HepG2 (cell line): ENCODE data around the gene CDC6. TPM values are rescaled to one million over a fixed set of nuclear protein-coding genes. Genes with fewer than 3 reads are reported as not detected.

Experiments
- ATAC-seq: fragments of 200-7000 bp; cut with Tn5 transposase; 3 replicates; pipeline ENCODE4 v1.9.1; 2020; ENCODE audit warnings: mild to moderate bottlenecking, moderate library complexity
- BruUV-seq: library from RNA; stranded (reverse); fragments of 400-500 nt; replicated peaks from 2 replicates; lab custom pipeline; 2021; lab: Mats Ljungman, UMichigan
- CTCF ChIA-PET: fragments of 300-600 bp; formaldehyde crosslinking; extraction: SDS; loops from one replicate; lab custom pipeline; 2021; ENCODE audit warnings: low total read pairs, inconsistent platforms, low intra/inter-chr PET ratio; lab: Yijun Ruan, JAX
- POLR2A ChIA-PET: fragments of 350-600 bp; sonication (Branson Sonifier 250); formaldehyde crosslinking; loops from one replicate; lab custom pipeline; 2020; ENCODE audit warnings: antibody characterized with exemption, inconsistent platforms; lab: Yijun Ruan, JAX
- DNase-seq: peaks from one replicate; pipeline ENCODE4 v3.0.0-alpha.2; 2015; ENCODE audit warnings: low spot score
- FAIRE-seq: peaks from 3 replicates; lab custom pipeline; 2011; peaks lifted over from hg19 to GRCh38; lab: Jason Lieb, UNC
- H2AFZ ChIP-seq: one replicate; pipeline ENCODE4 v1.6.1; 2011; ENCODE audit warnings: low read length, inconsistent platforms
- H3K27ac ChIP-seq: fragments of 300-600 bp; 3 replicates; pipeline ENCODE4 v1.8.0; 2011; ENCODE audit warnings: mixed run types, mild to moderate bottlenecking, mixed read lengths, low read length, inconsistent platforms; ENCODE audit not compliant: insufficient read depth; ENCODE audit errors: extremely low read length
- H3K27me3 ChIP-seq, 2 experiments: fragments of 200-600 bp in 1 of 2; 2 replicates in 1 of 2; 3 replicates in 1 of 2; pipeline versions ENCODE4 v1.6.0 to v1.8.0; 2011; ENCODE audit warnings: low read length in 2 of 2, mild to moderate bottlenecking in 2 of 2, moderate library complexity in 2 of 2, inconsistent platforms in 1 of 2; ENCODE audit not compliant: insufficient read depth in 2 of 2, control insufficient read depth in 1 of 2
- H3K36me3 ChIP-seq, 2 experiments: fragments of 200-600 bp in 1 of 2; replicated peaks in 1 of 2; 2 replicates in 1 of 2; 3 replicates in 1 of 2; pipeline versions ENCODE4 v1.5.1 to v1.8.0; 2011; ENCODE audit warnings: low read length in 2 of 2, inconsistent platforms in 1 of 2; ENCODE audit not compliant: insufficient read depth in 2 of 2, control insufficient read depth in 1 of 2
- H3K4me1 ChIP-seq: 2 replicates; pipeline ENCODE4 v1.5.1; 2012; ENCODE audit warnings: low read length, inconsistent platforms; ENCODE audit not compliant: insufficient read depth
- H3K4me2 ChIP-seq: 2 replicates; pipeline ENCODE4 v1.6.0; 2011; ENCODE audit warnings: low read depth, low read length, inconsistent platforms
- H3K4me3 ChIP-seq, 3 experiments: fragments of 200-600 bp in 1 of 3; sonication (generic), shearing (Covaris generic) in 1 of 3; replicated peaks in 1 of 3; 2 replicates each; pipeline ENCODE4 v1.5.1; 2011 to 2016; ENCODE audit warnings: low read length in 3 of 3, inconsistent platforms in 2 of 3, low read depth in 2 of 3, mild to moderate bottlenecking in 2 of 3, control low read depth in 1 of 3, mixed read lengths in 1 of 3; ENCODE audit not compliant: insufficient read depth in 1 of 3
- H3K79me2 ChIP-seq: one replicate; pipeline ENCODE4 v1.6.1; 2011; ENCODE audit warnings: low read length, inconsistent platforms; ENCODE audit not compliant: insufficient read depth
- H3K9ac ChIP-seq: 2 replicates; pipeline ENCODE4 v1.6.0; 2011; ENCODE audit warnings: mild to moderate bottlenecking, low read depth, low read length, inconsistent platforms; ENCODE audit not compliant: insufficient read depth
- H3K9me3 ChIP-seq: 2 replicates; pipeline ENCODE4 v1.5.1; 2012; ENCODE audit warnings: mild to moderate bottlenecking, low read length
- H4K20me1 ChIP-seq: 2 replicates; pipeline ENCODE4 v1.6.0; 2011; ENCODE audit warnings: inconsistent platforms, mild to moderate bottlenecking, low read length, moderate library complexity; ENCODE audit not compliant: insufficient read depth
- BORCS8-MEF2B ChIP-seq: sonication (generic); formaldehyde crosslinking; IDR thresholded peaks from 2 replicates; pipeline ENCODE4 v1.8.0; 2022; ENCODE audit warnings: mild to moderate bottlenecking, missing genetic modification reagents
- E2F1 ChIP-seq: sonication (generic); formaldehyde crosslinking; IDR thresholded peaks from 2 replicates; pipeline ENCODE4 v1.5.0; 2020; ENCODE audit warnings: missing genetic modification reagents
- JUND ChIP-seq: sonication (generic); formaldehyde crosslinking; IDR thresholded peaks from 2 replicates; pipeline ENCODE4 v1.8.0; 2022; ENCODE audit warnings: mild to moderate bottlenecking, missing genetic modification reagents
- MAX ChIP-seq: IDR thresholded peaks from 2 replicates; pipeline ENCODE4 v1.6.1; 2012; ENCODE audit warnings: inconsistent platforms
- MYPOP ChIP-seq: sonication (generic); formaldehyde crosslinking; IDR thresholded peaks from 2 replicates; pipeline ENCODE4 v1.8.1; 2023; ENCODE audit warnings: mild to moderate bottlenecking, moderate library complexity, missing genetic modification reagents
- RELA ChIP-seq: sonication (generic); formaldehyde crosslinking; IDR thresholded peaks from 2 replicates; pipeline ENCODE4 v1.4.0; 2020; ENCODE audit warnings: missing genetic modification reagents
- TIGD3 ChIP-seq: sonication (generic); formaldehyde crosslinking; IDR thresholded peaks from 2 replicates; pipeline ENCODE4 v1.5.1; 2020; ENCODE audit warnings: mild to moderate bottlenecking, missing genetic modification reagents, borderline replicate concordance
- ZKSCAN5 ChIP-seq: sonication (generic); formaldehyde crosslinking; IDR thresholded peaks from 2 replicates; pipeline ENCODE4 v1.5.1; 2020; ENCODE audit warnings: mild to moderate bottlenecking, missing genetic modification reagents
- ZNF260 ChIP-seq: sonication (generic); formaldehyde crosslinking; IDR thresholded peaks from 2 replicates; pipeline ENCODE4 v1.4.0; 2020; ENCODE audit warnings: missing genetic modification reagents, low read depth, mild to moderate bottlenecking, borderline replicate concordance
- ZNF264 ChIP-seq: sonication (generic); formaldehyde crosslinking; IDR thresholded peaks from 2 replicates; pipeline ENCODE4 v1.4.0; 2020; ENCODE audit warnings: missing genetic modification reagents
- ZNF770 ChIP-seq: sonication (generic); formaldehyde crosslinking; IDR thresholded peaks from 2 replicates; pipeline ENCODE4 v1.5.0; 2020; ENCODE audit warnings: mild to moderate bottlenecking, missing genetic modification reagents
- ZNF780A ChIP-seq: sonication (generic); formaldehyde crosslinking; IDR thresholded peaks from 2 replicates; pipeline ENCODE4 v1.8.0; 2022; ENCODE audit warnings: mild to moderate bottlenecking, missing genetic modification reagents, moderate library complexity
- ZNF788 ChIP-seq: sonication (generic); formaldehyde crosslinking; IDR thresholded peaks from 2 replicates; pipeline ENCODE4 v1.5.0; 2020; ENCODE audit warnings: mild to moderate bottlenecking, missing genetic modification reagents, borderline replicate concordance
- WGBS: methylation state at CpG from one replicate; pipeline ENCODE4 v1.1.6; 2017; ENCODE audit warnings: low lambda C conversion rate; 5-methylcytosine and 5-hydroxymethylcytosine counted together
- in situ Hi-C: cut with HindIII; loops from 2 replicates; pipeline ENCODE4 v1.10.0; 2017; ENCODE audit warnings: low pct_unique_long_range_greater_than_20kb; ENCODE audit not compliant: extremely low pct_ligation_motif_present
- intact Hi-C: fragments of 100-400 bp; cut with micrococcal nuclease; formaldehyde crosslinking; loops from one replicate; pipeline ENCODE4 v1.10.0; 2022; ENCODE audit not compliant: unreplicated experiment
- polyA plus RNA-seq, 8 experiments: library from polyadenylated mRNA; depleted of rRNA in 3 of 8; stranded (reverse) in 7 of 8; unstranded in 1 of 8; fragments of >200 nt; fragmentation: Illumina TruSeq in 4 of 8; extraction: Trizol in 4 of 8; gene quantifications; 2 replicates each; pipeline versions ENCODE4 v1.2.1 to v1.2.3, GENCODE V29; 2011 to 2016; ENCODE audit warnings: low read depth in 4 of 8, missing spikeins in 1 of 8, mixed read lengths in 1 of 8; ENCODE audit not compliant: insufficient read depth in 1 of 8
- total RNA-seq, 5 experiments: library from RNA; depleted of rRNA; stranded (reverse); fragments of >200 nt; fragmentation: Illumina TruSeq; extraction: Trizol; gene quantifications; 2 replicates each; pipeline ENCODE4 v1.2.3, GENCODE V29; 2016; ENCODE audit warnings: low read depth in 1 of 5

The CDC6 gene
- total and polyA plus RNA-seq, 2 of the 13 experiments (the other 11 are each of a cell fraction or from before 2014, with no cell fraction given), result 17.4 to 114 TPM

- Histone ChIP-seq H3K4me2 (no peak overlapping the region), H3K4me3 (no peak overlapping the region), H3K9me3 (no peaks in the 10 kb centered on the region), H3K27ac (no peak overlapping the region), H3K79me2 (no peaks in the 10 kb centered on the region), H2AFZ (no peak overlapping the region), H3K27me3 (no peaks in the 10 kb centered on the region), H4K20me1 (no peaks in the 10 kb centered on the region), H3K4me1 (peaks cover 13% of the 10 kb centered on the region), H3K36me3 (peaks cover 25 to 64% of the 10 kb centered on the region in 2 experiments), H3K9ac (no peak overlapping the region)
- FAIRE-seq, result no peak
- no peak for DNase-seq
- in situ Hi-C loops, result no loop called here
- BruUV-seq, result no TSS peak
- ChIA-PET POLR2A (interaction anchor here (0.6 kb wide), 1 partner anchor 53 kb away, joined by 3 read pairs; no protein-coding TSS in a partner anchor), CTCF (no interaction called here)
- intact Hi-C loops, result no loop called here
- 97% methylated on average over 4 of the region's 4 CpGs for WGBS
- no peak for ATAC-seq
- no peak for TF ChIP-seq MAX
- no peak for TF ChIP-seq ZNF788
- TF ChIP-seq TIGD3, result no peak
- TF ChIP-seq E2F1, result no peak
- TF ChIP-seq ZNF260 (CRISPR knock-in tag), result no peak
- TF ChIP-seq JUND (CRISPR knock-in tag), result no peak
- no peak for TF ChIP-seq ZNF780A (CRISPR knock-in tag)
- no peak for TF ChIP-seq MYPOP (CRISPR knock-in tag)
- TF ChIP-seq RELA, result no peak
- no peak for TF ChIP-seq BORCS8-MEF2B
- TF ChIP-seq ZNF264 (CRISPR knock-in tag), result no peak
- no peak for TF ChIP-seq ZNF770 (CRISPR knock-in tag)
- TF ChIP-seq ZKSCAN5, result no peak
Measured at GRCh38 chr17:40279402-40279801, 8.3 kb upstream of the CDC6 start.
